Lower leg skin (tissue), 3 donors: Measurements from ENCODE around the gene TNFRSF13B.

ENCODE experiments used
- POLR2A ChIP-seq, 2 donors: fragments of 450-650 bp; IDR thresholded peaks; one replicate each; pipeline ENCODE4 v1.6.1; 2016 to 2017; ENCODE audit warnings: antibody characterized with exemption in 2 of 2, mild to moderate bottlenecking in 1 of 2, moderate library complexity in 1 of 2
- TF ChIP-seq, protein P1 (sequence below), 3 donors: fragments of 450-650 bp; IDR thresholded peaks; one replicate each; pipeline ENCODE4 v1.5.1; 2016; ENCODE audit warnings: antibody characterized with exemption in 3 of 3, mild to moderate bottlenecking in 3 of 3, moderate library complexity in 2 of 3

DNA sequence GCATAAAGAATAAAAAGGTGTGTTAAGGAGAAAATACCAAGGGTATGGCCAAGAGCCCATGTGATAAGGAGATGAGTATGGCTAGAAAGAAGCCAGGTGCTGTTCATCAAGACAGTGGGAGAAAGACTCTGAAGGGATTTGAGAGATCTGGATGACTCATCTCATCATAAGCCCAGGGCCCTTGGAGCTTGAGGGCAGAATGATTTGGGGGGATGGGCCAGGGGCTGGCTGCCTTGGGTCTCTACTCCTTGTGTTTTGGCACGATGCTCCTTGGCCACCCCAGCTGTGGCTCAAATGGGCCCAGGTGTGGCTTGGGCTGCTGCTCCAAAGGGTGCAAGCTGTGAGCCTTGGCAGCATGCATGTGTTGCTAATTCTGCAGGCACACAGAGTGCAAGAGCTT, 14.5 kb upstream of the TNFRSF13B start:
- no peak for TF ChIP-seq POLR2A (IDR thresholded peaks at IDR 0.05)
- TF ChIP-seq, protein P1, sequence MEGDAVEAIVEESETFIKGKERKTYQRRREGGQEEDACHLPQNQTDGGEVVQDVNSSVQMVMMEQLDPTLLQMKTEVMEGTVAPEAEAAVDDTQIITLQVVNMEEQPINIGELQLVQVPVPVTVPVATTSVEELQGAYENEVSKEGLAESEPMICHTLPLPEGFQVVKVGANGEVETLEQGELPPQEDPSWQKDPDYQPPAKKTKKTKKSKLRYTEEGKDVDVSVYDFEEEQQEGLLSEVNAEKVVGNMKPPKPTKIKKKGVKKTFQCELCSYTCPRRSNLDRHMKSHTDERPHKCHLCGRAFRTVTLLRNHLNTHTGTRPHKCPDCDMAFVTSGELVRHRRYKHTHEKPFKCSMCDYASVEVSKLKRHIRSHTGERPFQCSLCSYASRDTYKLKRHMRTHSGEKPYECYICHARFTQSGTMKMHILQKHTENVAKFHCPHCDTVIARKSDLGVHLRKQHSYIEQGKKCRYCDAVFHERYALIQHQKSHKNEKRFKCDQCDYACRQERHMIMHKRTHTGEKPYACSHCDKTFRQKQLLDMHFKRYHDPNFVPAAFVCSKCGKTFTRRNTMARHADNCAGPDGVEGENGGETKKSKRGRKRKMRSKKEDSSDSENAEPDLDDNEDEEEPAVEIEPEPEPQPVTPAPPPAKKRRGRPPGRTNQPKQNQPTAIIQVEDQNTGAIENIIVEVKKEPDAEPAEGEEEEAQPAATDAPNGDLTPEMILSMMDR (IDR thresholded peaks at IDR 0.05): no peak
